ENCODE measurements around the gene HMGXB3.

HMGXB3 gene

DNA sequence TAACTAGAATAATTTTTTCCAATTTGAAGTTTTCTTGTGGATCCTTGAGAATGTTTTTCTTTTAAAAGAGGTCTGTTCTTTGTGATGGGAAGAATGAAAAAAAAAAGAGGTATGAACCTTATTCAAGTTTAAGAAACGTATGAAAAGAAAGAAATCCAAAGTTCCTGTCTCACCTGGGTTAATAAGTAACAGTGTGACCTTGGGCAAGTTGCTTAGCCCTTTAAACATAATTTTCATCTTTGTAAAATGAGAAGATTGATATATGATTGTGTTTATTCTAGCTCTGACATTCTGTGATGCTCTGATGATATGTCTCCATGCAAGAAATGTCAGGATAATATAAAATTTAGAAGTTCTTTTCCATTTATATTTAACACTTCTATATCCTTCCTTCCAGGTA lies 20.6 kb upstream of the HMGXB3 start:
- Histone ChIP-seq H3K79me2 (ENCODE audit: low read length) (no peaks in the 10 kb centered on the region), H4K20me1 (ENCODE audit: insufficient read depth, low read length) (no peaks in the 10 kb centered on the region), H3K4me2 (ENCODE audit: low read length) (no peak overlapping the region), H3K27me3 (ENCODE audit: low read depth, low read length) (no peaks in the 10 kb centered on the region), H3K9me3 (ENCODE audit: insufficient read depth, low read length) (no peaks in the 10 kb centered on the region), H3K4me3 (ENCODE audit: low read length) (no peak overlapping the region), H2AFZ (ENCODE audit: low read depth, low read length) (no peak overlapping the region), H3K9ac (ENCODE audit: low read length) (no peak overlapping the region), H3K27ac (ENCODE audit: low read length) (no peak overlapping the region), H3K36me3 (replicated peaks; ENCODE audit: low read depth, low read length) (no peaks in the 10 kb centered on the region), H3K4me1 (ENCODE audit: low read length) (no peaks in the 10 kb centered on the region)
- TF ChIP-seq, protein P1, sequence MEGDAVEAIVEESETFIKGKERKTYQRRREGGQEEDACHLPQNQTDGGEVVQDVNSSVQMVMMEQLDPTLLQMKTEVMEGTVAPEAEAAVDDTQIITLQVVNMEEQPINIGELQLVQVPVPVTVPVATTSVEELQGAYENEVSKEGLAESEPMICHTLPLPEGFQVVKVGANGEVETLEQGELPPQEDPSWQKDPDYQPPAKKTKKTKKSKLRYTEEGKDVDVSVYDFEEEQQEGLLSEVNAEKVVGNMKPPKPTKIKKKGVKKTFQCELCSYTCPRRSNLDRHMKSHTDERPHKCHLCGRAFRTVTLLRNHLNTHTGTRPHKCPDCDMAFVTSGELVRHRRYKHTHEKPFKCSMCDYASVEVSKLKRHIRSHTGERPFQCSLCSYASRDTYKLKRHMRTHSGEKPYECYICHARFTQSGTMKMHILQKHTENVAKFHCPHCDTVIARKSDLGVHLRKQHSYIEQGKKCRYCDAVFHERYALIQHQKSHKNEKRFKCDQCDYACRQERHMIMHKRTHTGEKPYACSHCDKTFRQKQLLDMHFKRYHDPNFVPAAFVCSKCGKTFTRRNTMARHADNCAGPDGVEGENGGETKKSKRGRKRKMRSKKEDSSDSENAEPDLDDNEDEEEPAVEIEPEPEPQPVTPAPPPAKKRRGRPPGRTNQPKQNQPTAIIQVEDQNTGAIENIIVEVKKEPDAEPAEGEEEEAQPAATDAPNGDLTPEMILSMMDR (IDR thresholded peaks at IDR 0.05; ENCODE audit: low read depth, low read length), result no peak
- no peak for TF ChIP-seq EZH2phosphoT487 (IDR thresholded peaks at IDR 0.05; ENCODE audit: low read depth)

DNA sequence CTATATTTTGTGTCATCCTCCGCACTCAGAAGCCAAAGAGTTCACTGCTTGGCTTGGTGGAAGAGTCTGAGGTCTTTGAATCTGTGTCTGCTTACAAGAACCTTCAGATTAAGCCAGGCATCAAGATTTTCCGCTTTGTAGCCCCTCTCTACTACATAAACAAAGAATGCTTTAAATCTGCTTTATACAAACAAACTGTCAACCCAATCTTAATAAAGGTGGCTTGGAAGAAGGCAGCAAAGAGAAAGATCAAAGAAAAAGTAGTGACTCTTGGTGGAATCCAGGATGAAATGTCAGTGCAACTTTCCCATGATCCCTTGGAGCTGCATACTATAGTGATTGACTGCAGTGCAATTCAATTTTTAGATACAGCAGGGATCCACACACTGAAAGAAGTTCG lies 19.3 kb upstream of the HMGXB3 start:
- Histone ChIP-seq H3K79me2 (ENCODE audit: low read length) (no peaks in the 10 kb centered on the region), H4K20me1 (ENCODE audit: insufficient read depth, low read length) (no peaks in the 10 kb centered on the region), H3K27me3 (ENCODE audit: low read depth, low read length) (no peaks in the 10 kb centered on the region), H3K4me3 (ENCODE audit: low read length) (no peak overlapping the region), H3K27ac (ENCODE audit: low read length) (no peak overlapping the region), H3K4me1 (ENCODE audit: low read length) (no peaks in the 10 kb centered on the region), H3K36me3 (replicated peaks; ENCODE audit: low read depth, low read length) (no peaks in the 10 kb centered on the region), H3K4me2 (ENCODE audit: low read length) (no peak overlapping the region), H3K9me3 (ENCODE audit: insufficient read depth, low read length) (no peaks in the 10 kb centered on the region), H3K9ac (ENCODE audit: low read length) (no peak overlapping the region), H2AFZ (ENCODE audit: low read depth, low read length) (no peak overlapping the region)
- TF ChIP-seq, protein P1 (IDR thresholded peaks at IDR 0.05; ENCODE audit: low read depth, low read length), result no peak
- no peak for TF ChIP-seq EZH2phosphoT487 (IDR thresholded peaks at IDR 0.05; ENCODE audit: low read depth)

- H3K36me3 ChIP-seq (replicated peaks; ENCODE audit: low read depth, low read length), result no peaks in the 10 kb centered on the region
- TF ChIP-seq EZH2phosphoT487 (IDR thresholded peaks at IDR 0.05; ENCODE audit: low read depth), result no peak
- TF ChIP-seq, protein P1 (IDR thresholded peaks at IDR 0.05; ENCODE audit: low read depth, low read length), result no peak
- no peak overlapping the region for H2AFZ ChIP-seq (ENCODE audit: low read depth, low read length)
- no peak overlapping the region for H3K9ac ChIP-seq (ENCODE audit: low read length)
- no peak overlapping the region for H3K27ac ChIP-seq (ENCODE audit: low read length)
- H4K20me1 ChIP-seq (ENCODE audit: insufficient read depth, low read length), result no peaks in the 10 kb centered on the region
- H3K27me3 ChIP-seq (ENCODE audit: low read depth, low read length), result no peaks in the 10 kb centered on the region
- H3K4me1 ChIP-seq (ENCODE audit: low read length), result no peaks in the 10 kb centered on the region
- no peaks in the 10 kb centered on the region for H3K79me2 ChIP-seq (ENCODE audit: low read length)
- no peaks in the 10 kb centered on the region for H3K9me3 ChIP-seq (ENCODE audit: insufficient read depth, low read length)
- H3K4me3 ChIP-seq (ENCODE audit: low read length), result no peak overlapping the region
- no peak overlapping the region for H3K4me2 ChIP-seq (ENCODE audit: low read length)
These were observed 18.0 kb upstream of the HMGXB3 start for GRCh38 chr5:149982505-149982904.

GRCh38 chr5:149988126-149988525 lies 12.4 kb upstream of the HMGXB3 start:
- H3K9me3 ChIP-seq (ENCODE audit: insufficient read depth, low read length), result no peaks in the 10 kb centered on the region
- H3K4me1 ChIP-seq (ENCODE audit: low read length), result no peaks in the 10 kb centered on the region
- H3K4me2 ChIP-seq (ENCODE audit: low read length), result no peak overlapping the region
- TF ChIP-seq EZH2phosphoT487 (IDR thresholded peaks at IDR 0.05; ENCODE audit: low read depth), result no peak
- TF ChIP-seq, protein P1 (IDR thresholded peaks at IDR 0.05; ENCODE audit: low read depth, low read length), result no peak
- no peak overlapping the region for H2AFZ ChIP-seq (ENCODE audit: low read depth, low read length)
- H3K9ac ChIP-seq (ENCODE audit: low read length), result no peak overlapping the region
- H3K4me3 ChIP-seq (ENCODE audit: low read length), result no peak overlapping the region
- H4K20me1 ChIP-seq (ENCODE audit: insufficient read depth, low read length), result no peaks in the 10 kb centered on the region
- no peaks in the 10 kb centered on the region for H3K36me3 ChIP-seq (replicated peaks; ENCODE audit: low read depth, low read length)
- no peak overlapping the region for H3K27ac ChIP-seq (ENCODE audit: low read length)
- no peaks in the 10 kb centered on the region for H3K27me3 ChIP-seq (ENCODE audit: low read depth, low read length)
- no peaks in the 10 kb centered on the region for H3K79me2 ChIP-seq (ENCODE audit: low read length)
